ENCODE measurements around the gene PRELID2.
A peak's percentile ranks its signal among the peaks of the same experiment; 100 is the strongest.

Gene PRELID2

GRCh38 chr5:145800181-145800580 lies 35.0 kb downstream of the PRELID2 start:
- TF ChIP-seq POLR2AphosphoS5 (IDR thresholded peaks at IDR 0.05; ENCODE audit: low read depth, low read length): no peak

DNA sequence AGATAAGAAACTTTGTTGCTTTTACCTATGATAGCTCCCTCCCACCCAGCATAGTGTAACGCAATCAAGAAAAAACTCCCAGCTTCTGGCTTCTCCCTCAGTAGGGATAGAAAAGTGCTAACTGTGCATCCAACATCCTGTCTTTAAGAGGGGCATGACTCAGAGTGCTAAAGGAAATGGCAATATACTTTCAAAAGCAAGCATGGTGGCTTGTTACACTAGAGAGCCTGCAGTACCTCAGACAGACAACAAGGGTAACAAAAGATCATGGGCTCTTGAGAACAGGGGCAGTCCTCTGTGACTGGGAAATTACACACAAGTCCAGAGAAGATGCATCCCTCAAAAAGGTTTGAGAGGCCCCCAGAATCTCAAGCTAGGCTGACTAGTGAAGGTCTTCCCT lies 37.8 kb downstream of the PRELID2 start:
- TF ChIP-seq FOXP2 (optimal IDR thresholded peaks at IDR 0.05; ENCODE audit: borderline replicate concordance, extremely low read depth, extremely low read length, insufficient read depth): no peak

GRCh38 chr5:145796318-145796717 lies 38.8 kb downstream of the PRELID2 start:
- TF ChIP-seq, protein P1, sequence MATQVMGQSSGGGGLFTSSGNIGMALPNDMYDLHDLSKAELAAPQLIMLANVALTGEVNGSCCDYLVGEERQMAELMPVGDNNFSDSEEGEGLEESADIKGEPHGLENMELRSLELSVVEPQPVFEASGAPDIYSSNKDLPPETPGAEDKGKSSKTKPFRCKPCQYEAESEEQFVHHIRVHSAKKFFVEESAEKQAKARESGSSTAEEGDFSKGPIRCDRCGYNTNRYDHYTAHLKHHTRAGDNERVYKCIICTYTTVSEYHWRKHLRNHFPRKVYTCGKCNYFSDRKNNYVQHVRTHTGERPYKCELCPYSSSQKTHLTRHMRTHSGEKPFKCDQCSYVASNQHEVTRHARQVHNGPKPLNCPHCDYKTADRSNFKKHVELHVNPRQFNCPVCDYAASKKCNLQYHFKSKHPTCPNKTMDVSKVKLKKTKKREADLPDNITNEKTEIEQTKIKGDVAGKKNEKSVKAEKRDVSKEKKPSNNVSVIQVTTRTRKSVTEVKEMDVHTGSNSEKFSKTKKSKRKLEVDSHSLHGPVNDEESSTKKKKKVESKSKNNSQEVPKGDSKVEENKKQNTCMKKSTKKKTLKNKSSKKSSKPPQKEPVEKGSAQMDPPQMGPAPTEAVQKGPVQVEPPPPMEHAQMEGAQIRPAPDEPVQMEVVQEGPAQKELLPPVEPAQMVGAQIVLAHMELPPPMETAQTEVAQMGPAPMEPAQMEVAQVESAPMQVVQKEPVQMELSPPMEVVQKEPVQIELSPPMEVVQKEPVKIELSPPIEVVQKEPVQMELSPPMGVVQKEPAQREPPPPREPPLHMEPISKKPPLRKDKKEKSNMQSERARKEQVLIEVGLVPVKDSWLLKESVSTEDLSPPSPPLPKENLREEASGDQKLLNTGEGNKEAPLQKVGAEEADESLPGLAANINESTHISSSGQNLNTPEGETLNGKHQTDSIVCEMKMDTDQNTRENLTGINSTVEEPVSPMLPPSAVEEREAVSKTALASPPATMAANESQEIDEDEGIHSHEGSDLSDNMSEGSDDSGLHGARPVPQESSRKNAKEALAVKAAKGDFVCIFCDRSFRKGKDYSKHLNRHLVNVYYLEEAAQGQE (IDR thresholded peaks at IDR 0.05; ENCODE audit: insufficient read depth in 1 of 2, low read depth in 2 of 2, low read length in 2 of 2): no peak
- TF ChIP-seq POLR2AphosphoS5 (IDR thresholded peaks at IDR 0.05; ENCODE audit: low read depth, low read length): no peak
- no peak for TF ChIP-seq TAF1 (IDR thresholded peaks at IDR 0.05; ENCODE audit: borderline replicate concordance, insufficient read depth, low read length)
- TF ChIP-seq SIN3A (IDR thresholded peaks at IDR 0.05; ENCODE audit: borderline replicate concordance, insufficient read depth, low read length): no peak
- no peak for TF ChIP-seq FOXP2 (optimal IDR thresholded peaks at IDR 0.05; ENCODE audit: borderline replicate concordance, extremely low read depth, extremely low read length, insufficient read depth)

GRCh38 chr5:145793574-145793973 lies 41.6 kb downstream of the PRELID2 start:
- TF ChIP-seq, protein P1 (IDR thresholded peaks at IDR 0.05; ENCODE audit: insufficient read depth in 1 of 2, low read depth in 2 of 2, low read length in 2 of 2): peak; percentile 28 to 82; a peak in 3 of 4 replicates
- no peak for TF ChIP-seq SIN3A (IDR thresholded peaks at IDR 0.05; ENCODE audit: borderline replicate concordance, insufficient read depth, low read length)

- no peak for TF ChIP-seq TAF1 (IDR thresholded peaks at IDR 0.05; ENCODE audit: borderline replicate concordance, insufficient read depth, low read length)
- no peak for TF ChIP-seq FOXP2 (optimal IDR thresholded peaks at IDR 0.05; ENCODE audit: borderline replicate concordance, extremely low read depth, extremely low read length, insufficient read depth)
- TF ChIP-seq, protein P1 (IDR thresholded peaks at IDR 0.05; ENCODE audit: insufficient read depth in 1 of 2, low read depth in 2 of 2, low read length in 2 of 2): no peak
- TF ChIP-seq SIN3A (IDR thresholded peaks at IDR 0.05; ENCODE audit: borderline replicate concordance, insufficient read depth, low read length): no peak
- no peak for TF ChIP-seq POLR2AphosphoS5 (IDR thresholded peaks at IDR 0.05; ENCODE audit: low read depth, low read length)
Measured at GRCh38 chr5:145792840-145793239, 42.3 kb downstream of the PRELID2 start.

GRCh38 chr5:145791866-145792265 lies 43.3 kb downstream of the PRELID2 start:
- no peak for TF ChIP-seq TAF1 (IDR thresholded peaks at IDR 0.05; ENCODE audit: borderline replicate concordance, insufficient read depth, low read length)
- no peak for TF ChIP-seq SIN3A (IDR thresholded peaks at IDR 0.05; ENCODE audit: borderline replicate concordance, insufficient read depth, low read length)
- TF ChIP-seq, protein P1 (IDR thresholded peaks at IDR 0.05; ENCODE audit: insufficient read depth in 1 of 2, low read depth in 2 of 2, low read length in 2 of 2): no peak
- TF ChIP-seq POLR2AphosphoS5 (IDR thresholded peaks at IDR 0.05; ENCODE audit: low read depth, low read length): no peak
- TF ChIP-seq FOXP2 (optimal IDR thresholded peaks at IDR 0.05; ENCODE audit: borderline replicate concordance, extremely low read depth, extremely low read length, insufficient read depth): no peak

Measured in PFSK-1 (cell line).